ENCODE results near the gene G6PD.
"Not testable (repeated sequence)": the region's sequence is repeated elsewhere in the genome, so short reads cannot be mapped to it uniquely, and the experiment has no call there.

DNA sequence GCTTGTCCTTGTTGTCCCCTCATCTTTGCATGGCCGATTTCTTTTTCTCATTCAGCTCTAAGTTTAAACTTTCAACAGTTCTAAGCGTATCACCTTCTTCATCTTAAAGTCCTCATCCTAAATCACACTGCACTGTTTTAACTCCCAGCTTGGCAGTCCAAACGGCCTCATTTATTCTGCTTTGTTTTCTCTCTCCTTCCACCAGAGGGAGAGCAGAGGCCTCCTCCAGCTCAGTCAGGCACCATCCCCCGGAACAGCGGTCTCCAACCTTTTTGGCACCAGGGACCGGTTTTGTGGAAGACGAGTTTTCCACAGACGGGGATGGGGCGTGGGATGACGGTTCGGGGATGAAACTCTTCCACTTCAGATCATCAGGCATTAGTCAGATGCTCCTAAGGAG is 23.7 kb upstream of the G6PD start:
- TF ChIP-seq, protein P1, sequence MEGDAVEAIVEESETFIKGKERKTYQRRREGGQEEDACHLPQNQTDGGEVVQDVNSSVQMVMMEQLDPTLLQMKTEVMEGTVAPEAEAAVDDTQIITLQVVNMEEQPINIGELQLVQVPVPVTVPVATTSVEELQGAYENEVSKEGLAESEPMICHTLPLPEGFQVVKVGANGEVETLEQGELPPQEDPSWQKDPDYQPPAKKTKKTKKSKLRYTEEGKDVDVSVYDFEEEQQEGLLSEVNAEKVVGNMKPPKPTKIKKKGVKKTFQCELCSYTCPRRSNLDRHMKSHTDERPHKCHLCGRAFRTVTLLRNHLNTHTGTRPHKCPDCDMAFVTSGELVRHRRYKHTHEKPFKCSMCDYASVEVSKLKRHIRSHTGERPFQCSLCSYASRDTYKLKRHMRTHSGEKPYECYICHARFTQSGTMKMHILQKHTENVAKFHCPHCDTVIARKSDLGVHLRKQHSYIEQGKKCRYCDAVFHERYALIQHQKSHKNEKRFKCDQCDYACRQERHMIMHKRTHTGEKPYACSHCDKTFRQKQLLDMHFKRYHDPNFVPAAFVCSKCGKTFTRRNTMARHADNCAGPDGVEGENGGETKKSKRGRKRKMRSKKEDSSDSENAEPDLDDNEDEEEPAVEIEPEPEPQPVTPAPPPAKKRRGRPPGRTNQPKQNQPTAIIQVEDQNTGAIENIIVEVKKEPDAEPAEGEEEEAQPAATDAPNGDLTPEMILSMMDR (IDR thresholded peaks at IDR 0.05; ENCODE audit: low read depth, low read length), result not testable (repeated sequence)
- not testable (repeated sequence) for TF ChIP-seq POLR2A (IDR thresholded peaks at IDR 0.05; ENCODE audit: extremely low read depth, insufficient read length)
